Prostate gland (tissue), 2 donors: ENCODE measurements around the gene NTNG2.

ENCODE experiments used
- CTCF ChIP-seq, 4 experiments: fragments of 200-600 bp in 2 of 4; fragments of 450-650 bp in 2 of 4; sonication (generic) in 2 of 4; IDR thresholded peaks; 1 replicate in 3 of 4; 2 replicates in 1 of 4; pipeline ENCODE4 v1.5.1; 2016 to 2019; ENCODE audit warnings: antibody characterized with exemption in 4 of 4, mild to moderate bottlenecking in 2 of 4, moderate library complexity in 2 of 4
- POLR2A ChIP-seq: fragments of 450-650 bp; IDR thresholded peaks from one replicate; pipeline ENCODE4 v1.6.1; 2016; ENCODE audit warnings: antibody characterized with exemption, mild to moderate bottlenecking
- POLR2AphosphoS5 ChIP-seq: sonication (generic); formaldehyde crosslinking; IDR thresholded peaks from one replicate; pipeline ENCODE4 v1.6.1; 2017; ENCODE audit warnings: antibody characterized with exemption

GRCh38 chr9:132238992-132239391, 77.1 kb downstream of the NTNG2 start:
- TF ChIP-seq CTCF (IDR thresholded peaks at IDR 0.05): no peak
- no peak for TF ChIP-seq POLR2A
- TF ChIP-seq POLR2AphosphoS5: no peak
